ENCODE data around the gene ATXN7L1. TPM values are rescaled to one million over a fixed set of nuclear protein-coding genes. Genes with fewer than 3 reads are reported as not detected.

ATXN7L1 gene, protein sequence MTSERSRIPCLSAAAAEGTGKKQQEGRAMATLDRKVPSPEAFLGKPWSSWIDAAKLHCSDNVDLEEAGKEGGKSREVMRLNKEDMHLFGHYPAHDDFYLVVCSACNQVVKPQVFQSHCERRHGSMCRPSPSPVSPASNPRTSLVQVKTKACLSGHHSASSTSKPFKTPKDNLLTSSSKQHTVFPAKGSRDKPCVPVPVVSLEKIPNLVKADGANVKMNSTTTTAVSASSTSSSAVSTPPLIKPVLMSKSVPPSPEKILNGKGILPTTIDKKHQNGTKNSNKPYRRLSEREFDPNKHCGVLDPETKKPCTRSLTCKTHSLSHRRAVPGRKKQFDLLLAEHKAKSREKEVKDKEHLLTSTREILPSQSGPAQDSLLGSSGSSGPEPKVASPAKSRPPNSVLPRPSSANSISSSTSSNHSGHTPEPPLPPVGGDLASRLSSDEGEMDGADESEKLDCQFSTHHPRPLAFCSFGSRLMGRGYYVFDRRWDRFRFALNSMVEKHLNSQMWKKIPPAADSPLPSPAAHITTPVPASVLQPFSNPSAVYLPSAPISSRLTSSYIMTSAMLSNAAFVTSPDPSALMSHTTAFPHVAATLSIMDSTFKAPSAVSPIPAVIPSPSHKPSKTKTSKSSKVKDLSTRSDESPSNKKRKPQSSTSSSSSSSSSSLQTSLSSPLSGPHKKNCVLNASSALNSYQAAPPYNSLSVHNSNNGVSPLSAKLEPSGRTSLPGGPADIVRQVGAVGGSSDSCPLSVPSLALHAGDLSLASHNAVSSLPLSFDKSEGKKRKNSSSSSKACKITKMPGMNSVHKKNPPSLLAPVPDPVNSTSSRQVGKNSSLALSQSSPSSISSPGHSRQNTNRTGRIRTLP
- total RNA-seq (10 to 100 TPM; 12.8 to 20.5 (median 17.9) TPM), polyA plus RNA-seq (10 to 100 TPM in 2 of 3 donors, 1 to 10 TPM in 1; 5.4 to 12.7 (median 10.1) TPM)

DNA sequence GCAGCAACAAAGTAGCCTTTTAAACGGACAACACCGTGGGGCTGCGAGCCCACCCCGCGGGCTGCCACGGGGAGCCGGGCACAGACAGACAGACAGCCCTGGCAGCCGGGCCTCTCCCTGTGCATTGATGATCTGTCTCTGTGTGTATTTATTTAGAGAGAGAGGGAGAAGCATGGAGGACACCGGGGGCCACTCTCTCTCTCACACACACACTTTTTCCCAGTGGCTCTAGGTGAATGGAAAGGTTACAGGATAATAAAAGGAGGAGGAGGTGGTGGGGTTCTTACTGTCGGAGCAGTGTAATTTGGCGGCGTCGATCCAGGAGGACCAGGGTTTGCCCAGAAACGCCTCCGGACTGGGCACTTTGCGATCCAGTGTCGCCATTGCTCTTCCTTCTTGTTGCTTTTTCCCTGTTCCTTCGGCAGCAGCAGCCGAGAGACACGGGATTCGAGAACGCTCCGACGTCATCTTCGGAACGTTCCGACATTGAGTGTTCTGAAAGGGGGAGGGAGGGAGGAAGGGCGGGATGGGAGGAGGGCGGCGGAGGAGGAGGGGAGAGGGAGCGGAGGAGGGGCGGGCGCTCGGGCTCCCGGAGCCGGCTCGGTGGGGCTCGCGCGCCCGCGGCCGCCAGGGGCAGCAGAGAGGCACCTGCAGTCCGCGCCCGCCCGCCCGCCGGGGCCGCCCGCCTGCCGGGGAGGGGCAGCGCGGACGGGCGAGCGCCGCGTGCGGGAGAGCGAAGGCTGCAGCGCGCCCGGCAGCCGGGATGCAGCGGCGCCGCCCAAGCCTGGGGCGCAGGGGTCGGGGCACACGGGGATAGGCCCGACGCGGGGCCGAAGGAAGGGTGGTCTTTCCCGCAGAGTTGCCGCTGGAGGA lies at the start of gene ATXN7L1:
TSS of gene ATXN7L1 (minus strand) at position 509 of the 873 bp plus-strand sequence. CDS start at position 468, 41 bp downstream.
- Histone ChIP-seq H3K27me3 (no peaks in the 10 kb centered on the region), H3K4me3 (peak within 1 kb of the TSS; percentile 71 to 87 (median 80)), H3K9me3 (no peaks in the 10 kb centered on the region), H3K36me3 (peaks cover 0 to 6% (median 0%) of the 10 kb centered on the region in 4 donors), H3K4me1 (peaks cover 0 to 48% (median 45%) of the 10 kb centered on the region in 4 donors), H3K27ac (peak within 1 kb of the TSS; percentile 80 to 90 (median 88))
- WGBS, 2 donors, result 0% methylated on average over 77 of the region's 77 CpGs
- TF ChIP-seq CTCF (IDR thresholded peaks at IDR 0.05) (peak in 1 of 4 experiments; percentile 48), POLR2AphosphoS5 (IDR thresholded peaks at IDR 0.05) (peak; percentile 82 to 97 (median 88)), POLR2A (IDR thresholded peaks at IDR 0.05) (peak; percentile 68 to 70), EP300 (IDR thresholded peaks at IDR 0.05) (peak in 1 of 4 donors; percentile 15)
- intact Hi-C loops (cut with DNase I), result loop anchor here (2.0 to 10.0 kb wide), 4 partner anchors 82 to 278 kb away; no protein-coding TSS in a partner anchor
- DNase-seq, result peak; percentile 98

DNA sequence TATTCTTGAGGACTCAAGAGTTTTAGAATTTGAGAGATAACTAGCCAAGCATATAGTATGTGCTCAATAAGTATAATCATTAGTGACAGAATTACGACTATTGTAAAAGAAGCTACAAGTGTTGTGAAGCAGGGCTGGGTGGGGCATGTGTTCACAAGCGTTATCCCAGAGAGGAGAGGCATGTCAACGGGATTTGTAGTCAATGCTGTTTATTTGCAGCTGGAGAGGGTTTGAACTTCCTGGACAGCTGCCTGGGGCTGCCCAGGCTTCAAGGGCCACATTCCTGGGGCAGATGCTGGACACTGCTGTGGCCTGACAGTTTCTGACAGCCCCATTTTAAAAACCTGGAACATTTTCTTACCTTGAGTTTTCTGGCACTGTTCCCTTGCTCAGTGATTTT lies 49.7 kb upstream of the ATXN7L1 start:
- Histone ChIP-seq H3K4me1 (no peaks in the 10 kb centered on the region), H3K9me3 (no peaks in the 10 kb centered on the region), H3K27ac (no peak overlapping the region), H3K36me3 (no peaks in the 10 kb centered on the region), H3K4me3 (no peak overlapping the region), H3K27me3 (no peaks in the 10 kb centered on the region)
- 25 to 57% methylated on average over 3 of the region's 3 CpGs for WGBS, 2 donors
- no peak for DNase-seq
- intact Hi-C loops (cut with DNase I), result no loop called here
- TF ChIP-seq CTCF (IDR thresholded peaks at IDR 0.05), result no peak
- no peak for TF ChIP-seq POLR2A (IDR thresholded peaks at IDR 0.05)
- no peak for TF ChIP-seq EP300 (IDR thresholded peaks at IDR 0.05)
- TF ChIP-seq POLR2AphosphoS5 (IDR thresholded peaks at IDR 0.05), result no peak

DNA sequence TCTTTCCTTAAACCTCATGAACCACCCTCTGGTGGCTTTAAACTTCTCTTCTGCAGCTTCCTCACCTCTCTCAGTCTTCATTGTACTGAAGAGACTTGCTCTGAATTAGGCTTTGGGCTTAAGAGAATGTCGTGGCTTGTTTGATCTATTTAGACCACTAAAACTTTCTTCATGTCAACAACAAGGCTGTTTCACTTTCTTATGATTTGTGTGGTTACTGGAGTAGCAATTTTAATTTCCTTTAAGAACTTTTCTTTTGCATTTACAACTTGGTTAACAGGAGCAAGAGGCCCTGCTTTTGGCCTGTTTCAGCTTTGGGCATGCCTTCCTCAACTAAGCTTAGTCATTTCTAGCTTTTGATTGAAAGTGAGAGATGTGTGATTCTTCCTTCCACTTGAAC lies 48.5 kb upstream of the ATXN7L1 start:
- TF ChIP-seq EP300 (IDR thresholded peaks at IDR 0.05) (no peak), POLR2AphosphoS5 (IDR thresholded peaks at IDR 0.05) (no peak), CTCF (IDR thresholded peaks at IDR 0.05) (no peak)
- Histone ChIP-seq H3K36me3 (no peaks in the 10 kb centered on the region), H3K4me1 (no peaks in the 10 kb centered on the region), H3K9me3 (no peaks in the 10 kb centered on the region), H3K27me3 (no peaks in the 10 kb centered on the region), H3K27ac (no peak overlapping the region), H3K4me3 (no peak overlapping the region)
- intact Hi-C loops (cut with DNase I), result no loop called here
- 48 to 77% methylated on average over 1 of the region's 1 CpG for WGBS, 2 donors
- DNase-seq, result no peak

DNA sequence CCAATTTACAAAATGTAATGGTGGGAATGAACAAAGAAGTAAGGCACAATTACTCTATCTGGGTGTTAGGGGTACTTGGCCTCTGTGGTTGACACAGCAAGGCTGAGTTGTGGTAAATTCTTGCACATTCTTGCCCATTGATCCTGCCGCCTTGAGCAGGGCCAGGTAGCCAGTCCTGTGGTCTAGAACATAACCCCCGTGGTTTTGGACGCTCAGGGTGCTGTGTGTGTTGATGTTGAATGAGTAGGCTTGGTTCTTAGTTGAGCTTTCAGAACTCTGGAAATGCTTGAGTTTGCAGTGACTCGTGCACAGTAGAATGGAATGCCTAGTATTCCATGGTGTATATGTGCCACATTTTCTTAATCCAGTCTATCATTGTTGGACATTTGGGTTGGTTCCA lies 44.4 kb upstream of the ATXN7L1 start:
- intact Hi-C loops (cut with DNase I), result no loop called here

More for the DNA sequence above, 44.4 kb upstream of the ATXN7L1 start:
- Histone ChIP-seq H3K4me3 (no peak overlapping the region), H3K4me1 (no peaks in the 10 kb centered on the region), H3K9me3 (no peaks in the 10 kb centered on the region), H3K36me3 (no peaks in the 10 kb centered on the region), H3K27ac (no peak overlapping the region), H3K27me3 (no peaks in the 10 kb centered on the region)
- 56 to 76% methylated on average over 4 of the region's 4 CpGs for WGBS, 2 donors
- no peak for DNase-seq
- TF ChIP-seq POLR2AphosphoS5 (IDR thresholded peaks at IDR 0.05) (no peak), EP300 (IDR thresholded peaks at IDR 0.05) (no peak), CTCF (IDR thresholded peaks at IDR 0.05) (no peak), POLR2A (IDR thresholded peaks at IDR 0.05) (no peak)
